Suprapubic skin (tissue), 3 donors: Measurements from ENCODE around the gene OLFM1.

Experiments
- EP300 ChIP-seq: sonication (generic); formaldehyde crosslinking; IDR thresholded peaks from one replicate; pipeline ENCODE4 v1.6.1; 2017; ENCODE audit warnings: antibody characterized with exemption
- POLR2A ChIP-seq, 2 donors: fragments of 450-650 bp; IDR thresholded peaks; one replicate each; pipeline ENCODE4 v1.6.1; 2017; ENCODE audit warnings: antibody characterized with exemption in 2 of 2, mild to moderate bottlenecking in 2 of 2, moderate library complexity in 2 of 2
- TF ChIP-seq, protein P1 (sequence below), 2 donors: fragments of 200-600 bp in 1 of 2; fragments of 450-650 bp in 1 of 2; sonication (generic) in 1 of 2; IDR thresholded peaks; one replicate each; pipeline ENCODE4 v1.5.1; 2016 to 2019; ENCODE audit warnings: antibody characterized with exemption in 2 of 2, mild to moderate bottlenecking in 1 of 2, moderate library complexity in 1 of 2

DNA sequence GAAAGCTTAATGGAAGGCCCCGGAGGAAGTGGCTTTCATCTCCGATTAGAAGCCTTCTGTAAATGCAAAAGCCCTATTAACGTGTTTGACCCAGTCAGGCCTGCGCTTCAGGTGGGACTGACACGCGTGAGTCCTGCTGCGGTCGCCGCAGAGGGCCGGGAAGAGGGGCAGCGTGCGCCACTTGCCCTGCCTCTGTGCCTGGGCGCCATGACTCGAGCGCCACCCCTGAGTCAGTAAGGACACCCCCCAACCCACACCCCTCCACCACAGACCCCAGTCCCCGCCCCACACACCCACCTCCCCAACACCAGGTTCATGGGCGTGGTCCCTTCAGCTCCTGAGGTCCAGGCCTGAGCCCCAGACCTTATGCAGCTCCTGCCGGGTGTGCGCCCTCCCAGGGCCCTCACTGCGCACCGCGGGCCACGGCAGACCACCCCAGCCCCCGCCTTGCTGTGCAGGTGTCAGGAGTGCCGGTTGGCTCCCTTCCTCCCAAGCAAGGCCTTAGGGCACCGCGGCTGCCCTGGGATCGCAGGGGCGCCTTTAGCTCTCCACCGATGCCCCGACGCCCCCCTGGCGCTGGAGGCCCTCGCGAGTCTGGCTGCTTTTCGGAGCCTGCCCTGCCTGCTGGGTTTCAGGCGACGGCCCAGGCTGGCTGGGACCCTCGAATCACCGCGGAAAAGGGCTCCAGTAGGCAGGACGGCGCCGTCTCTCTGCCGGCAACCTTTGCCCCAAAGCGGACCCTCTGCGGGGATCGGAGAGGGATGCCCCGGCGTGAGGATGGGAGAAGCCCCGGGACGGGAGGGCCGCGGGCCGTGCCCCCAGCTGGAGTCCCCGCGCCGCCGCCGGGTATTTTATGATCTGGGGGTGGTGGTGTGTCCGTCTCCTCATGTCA, 625 bp upstream of the OLFM1 start:
- TF ChIP-seq EP300, result no peak
- TF ChIP-seq, protein P1, sequence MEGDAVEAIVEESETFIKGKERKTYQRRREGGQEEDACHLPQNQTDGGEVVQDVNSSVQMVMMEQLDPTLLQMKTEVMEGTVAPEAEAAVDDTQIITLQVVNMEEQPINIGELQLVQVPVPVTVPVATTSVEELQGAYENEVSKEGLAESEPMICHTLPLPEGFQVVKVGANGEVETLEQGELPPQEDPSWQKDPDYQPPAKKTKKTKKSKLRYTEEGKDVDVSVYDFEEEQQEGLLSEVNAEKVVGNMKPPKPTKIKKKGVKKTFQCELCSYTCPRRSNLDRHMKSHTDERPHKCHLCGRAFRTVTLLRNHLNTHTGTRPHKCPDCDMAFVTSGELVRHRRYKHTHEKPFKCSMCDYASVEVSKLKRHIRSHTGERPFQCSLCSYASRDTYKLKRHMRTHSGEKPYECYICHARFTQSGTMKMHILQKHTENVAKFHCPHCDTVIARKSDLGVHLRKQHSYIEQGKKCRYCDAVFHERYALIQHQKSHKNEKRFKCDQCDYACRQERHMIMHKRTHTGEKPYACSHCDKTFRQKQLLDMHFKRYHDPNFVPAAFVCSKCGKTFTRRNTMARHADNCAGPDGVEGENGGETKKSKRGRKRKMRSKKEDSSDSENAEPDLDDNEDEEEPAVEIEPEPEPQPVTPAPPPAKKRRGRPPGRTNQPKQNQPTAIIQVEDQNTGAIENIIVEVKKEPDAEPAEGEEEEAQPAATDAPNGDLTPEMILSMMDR (IDR thresholded peaks at IDR 0.05), result no peak
- TF ChIP-seq POLR2A (IDR thresholded peaks at IDR 0.05), result no peak
